ENCODE results near the gene NADK. TPM values are rescaled to one million over a fixed set of nuclear protein-coding genes. Genes with fewer than 3 reads are reported as not detected.

The NADK gene
- total RNA-seq, 1 experiment from 2014 or later, result 124 TPM

DNA sequence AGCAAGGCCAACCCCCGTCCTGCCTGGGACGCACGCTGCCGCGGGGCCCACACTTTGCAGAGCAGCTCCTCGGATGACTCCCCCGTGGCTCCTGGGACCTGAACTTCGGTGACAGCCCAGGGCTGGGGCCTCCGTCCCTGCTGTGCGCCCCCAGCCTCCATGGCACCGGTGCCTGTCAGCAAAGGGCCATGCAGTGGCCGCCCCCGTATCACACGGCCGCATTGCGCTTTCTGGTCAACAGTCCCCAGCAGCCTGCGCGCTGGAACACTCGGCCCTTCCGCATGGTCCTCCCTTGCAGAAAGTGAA, 18.0 kb downstream of the NADK start:
- DNase-seq (ENCODE audit: low spot score), result no peak
- no peak for TF ChIP-seq SMAD3 (CRISPR knock-in tag; IDR thresholded peaks at IDR 0.05; ENCODE audit: borderline replicate concordance)
- TF ChIP-seq, protein P1, sequence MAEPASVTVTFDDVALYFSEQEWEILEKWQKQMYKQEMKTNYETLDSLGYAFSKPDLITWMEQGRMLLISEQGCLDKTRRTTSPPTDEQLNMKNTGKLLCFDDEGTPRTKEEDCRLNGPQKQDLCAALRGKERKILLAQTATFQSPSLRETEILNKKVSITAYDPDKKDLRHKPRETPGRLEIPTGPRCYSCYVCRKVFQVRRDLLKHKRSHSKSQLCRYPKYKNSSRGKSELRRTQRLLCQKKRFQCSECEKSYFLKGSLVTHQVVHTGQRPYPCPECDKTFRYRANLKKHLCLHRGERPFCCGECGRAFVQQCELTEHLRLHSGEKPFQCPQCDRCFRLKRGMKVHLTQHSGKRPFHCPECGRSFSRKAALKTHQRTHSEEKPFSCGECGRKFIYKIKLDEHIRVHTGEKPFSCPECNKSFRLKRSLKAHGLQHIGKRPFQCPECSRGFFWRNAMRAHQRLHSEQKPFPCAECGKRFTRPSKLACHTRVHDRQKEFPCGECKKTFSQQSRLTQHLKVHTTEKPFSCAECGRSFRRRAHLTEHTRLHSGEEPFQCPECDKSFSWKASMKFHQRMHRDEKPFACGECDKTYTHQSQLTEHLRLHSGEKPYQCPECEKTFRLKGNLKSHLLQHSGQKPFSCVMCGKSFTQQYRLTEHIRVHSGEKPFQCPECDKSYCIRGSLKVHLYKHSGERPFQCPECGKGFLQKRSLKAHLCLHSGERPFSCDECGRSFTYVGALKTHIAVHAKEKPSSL (CRISPR knock-in tag; conservative IDR thresholded peaks at IDR 0.05), result no peak
- TF ChIP-seq, protein P2, sequence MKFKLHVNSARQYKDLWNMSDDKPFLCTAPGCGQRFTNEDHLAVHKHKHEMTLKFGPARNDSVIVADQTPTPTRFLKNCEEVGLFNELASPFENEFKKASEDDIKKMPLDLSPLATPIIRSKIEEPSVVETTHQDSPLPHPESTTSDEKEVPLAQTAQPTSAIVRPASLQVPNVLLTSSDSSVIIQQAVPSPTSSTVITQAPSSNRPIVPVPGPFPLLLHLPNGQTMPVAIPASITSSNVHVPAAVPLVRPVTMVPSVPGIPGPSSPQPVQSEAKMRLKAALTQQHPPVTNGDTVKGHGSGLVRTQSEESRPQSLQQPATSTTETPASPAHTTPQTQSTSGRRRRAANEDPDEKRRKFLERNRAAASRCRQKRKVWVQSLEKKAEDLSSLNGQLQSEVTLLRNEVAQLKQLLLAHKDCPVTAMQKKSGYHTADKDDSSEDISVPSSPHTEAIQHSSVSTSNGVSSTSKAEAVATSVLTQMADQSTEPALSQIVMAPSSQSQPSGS (CRISPR knock-in tag; IDR thresholded peaks at IDR 0.05; ENCODE audit: borderline replicate concordance, low read depth), result no peak
- TF ChIP-seq HMGA2 (CRISPR knock-in tag; IDR thresholded peaks at IDR 0.05), result no peak
- TF ChIP-seq TEAD1 (CRISPR knock-in tag; IDR thresholded peaks at IDR 0.05), result no peak
- TF ChIP-seq ZNF671 (CRISPR knock-in tag; IDR thresholded peaks at IDR 0.05), result no peak
- TF ChIP-seq MXD4 (CRISPR knock-in tag; IDR thresholded peaks at IDR 0.05; ENCODE audit: borderline replicate concordance), result no peak
- TF ChIP-seq, protein P3, sequence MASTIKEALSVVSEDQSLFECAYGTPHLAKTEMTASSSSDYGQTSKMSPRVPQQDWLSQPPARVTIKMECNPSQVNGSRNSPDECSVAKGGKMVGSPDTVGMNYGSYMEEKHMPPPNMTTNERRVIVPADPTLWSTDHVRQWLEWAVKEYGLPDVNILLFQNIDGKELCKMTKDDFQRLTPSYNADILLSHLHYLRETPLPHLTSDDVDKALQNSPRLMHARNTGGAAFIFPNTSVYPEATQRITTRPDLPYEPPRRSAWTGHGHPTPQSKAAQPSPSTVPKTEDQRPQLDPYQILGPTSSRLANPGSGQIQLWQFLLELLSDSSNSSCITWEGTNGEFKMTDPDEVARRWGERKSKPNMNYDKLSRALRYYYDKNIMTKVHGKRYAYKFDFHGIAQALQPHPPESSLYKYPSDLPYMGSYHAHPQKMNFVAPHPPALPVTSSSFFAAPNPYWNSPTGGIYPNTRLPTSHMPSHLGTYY (CRISPR knock-in tag; IDR thresholded peaks at IDR 0.05), result no peak
- no peak for TF ChIP-seq GTF2I (CRISPR knock-in tag; conservative IDR thresholded peaks at IDR 0.05)
- no peak for TF ChIP-seq IRF2 (CRISPR knock-in tag; IDR thresholded peaks at IDR 0.05; ENCODE audit: borderline replicate concordance, low read depth)
- TF ChIP-seq, protein P4, sequence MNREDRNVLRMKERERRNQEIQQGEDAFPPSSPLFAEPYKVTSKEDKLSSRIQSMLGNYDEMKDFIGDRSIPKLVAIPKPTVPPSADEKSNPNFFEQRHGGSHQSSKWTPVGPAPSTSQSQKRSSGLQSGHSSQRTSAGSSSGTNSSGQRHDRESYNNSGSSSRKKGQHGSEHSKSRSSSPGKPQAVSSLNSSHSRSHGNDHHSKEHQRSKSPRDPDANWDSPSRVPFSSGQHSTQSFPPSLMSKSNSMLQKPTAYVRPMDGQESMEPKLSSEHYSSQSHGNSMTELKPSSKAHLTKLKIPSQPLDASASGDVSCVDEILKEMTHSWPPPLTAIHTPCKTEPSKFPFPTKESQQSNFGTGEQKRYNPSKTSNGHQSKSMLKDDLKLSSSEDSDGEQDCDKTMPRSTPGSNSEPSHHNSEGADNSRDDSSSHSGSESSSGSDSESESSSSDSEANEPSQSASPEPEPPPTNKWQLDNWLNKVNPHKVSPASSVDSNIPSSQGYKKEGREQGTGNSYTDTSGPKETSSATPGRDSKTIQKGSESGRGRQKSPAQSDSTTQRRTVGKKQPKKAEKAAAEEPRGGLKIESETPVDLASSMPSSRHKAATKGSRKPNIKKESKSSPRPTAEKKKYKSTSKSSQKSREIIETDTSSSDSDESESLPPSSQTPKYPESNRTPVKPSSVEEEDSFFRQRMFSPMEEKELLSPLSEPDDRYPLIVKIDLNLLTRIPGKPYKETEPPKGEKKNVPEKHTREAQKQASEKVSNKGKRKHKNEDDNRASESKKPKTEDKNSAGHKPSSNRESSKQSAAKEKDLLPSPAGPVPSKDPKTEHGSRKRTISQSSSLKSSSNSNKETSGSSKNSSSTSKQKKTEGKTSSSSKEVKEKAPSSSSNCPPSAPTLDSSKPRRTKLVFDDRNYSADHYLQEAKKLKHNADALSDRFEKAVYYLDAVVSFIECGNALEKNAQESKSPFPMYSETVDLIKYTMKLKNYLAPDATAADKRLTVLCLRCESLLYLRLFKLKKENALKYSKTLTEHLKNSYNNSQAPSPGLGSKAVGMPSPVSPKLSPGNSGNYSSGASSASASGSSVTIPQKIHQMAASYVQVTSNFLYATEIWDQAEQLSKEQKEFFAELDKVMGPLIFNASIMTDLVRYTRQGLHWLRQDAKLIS (CRISPR knock-in tag; IDR thresholded peaks at IDR 0.05; ENCODE audit: borderline replicate concordance), result no peak
- TF ChIP-seq, protein P5, sequence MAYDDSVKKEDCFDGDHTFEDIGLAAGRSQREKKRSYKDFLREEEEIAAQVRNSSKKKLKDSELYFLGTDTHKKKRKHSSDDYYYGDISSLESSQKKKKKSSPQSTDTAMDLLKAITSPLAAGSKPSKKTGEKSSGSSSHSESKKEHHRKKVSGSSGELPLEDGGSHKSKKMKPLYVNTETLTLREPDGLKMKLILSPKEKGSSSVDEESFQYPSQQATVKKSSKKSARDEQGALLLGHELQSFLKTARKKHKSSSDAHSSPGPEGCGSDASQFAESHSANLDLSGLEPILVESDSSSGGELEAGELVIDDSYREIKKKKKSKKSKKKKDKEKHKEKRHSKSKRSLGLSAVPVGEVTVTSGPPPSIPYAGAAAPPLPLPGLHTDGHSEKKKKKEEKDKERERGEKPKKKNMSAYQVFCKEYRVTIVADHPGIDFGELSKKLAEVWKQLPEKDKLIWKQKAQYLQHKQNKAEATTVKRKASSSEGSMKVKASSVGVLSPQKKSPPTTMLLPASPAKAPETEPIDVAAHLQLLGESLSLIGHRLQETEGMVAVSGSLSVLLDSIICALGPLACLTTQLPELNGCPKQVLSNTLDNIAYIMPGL (CRISPR knock-in tag; IDR thresholded peaks at IDR 0.05), result no peak
- no peak for TF ChIP-seq ETV6 (CRISPR knock-in tag; IDR thresholded peaks at IDR 0.05)
- TF ChIP-seq, protein P6, sequence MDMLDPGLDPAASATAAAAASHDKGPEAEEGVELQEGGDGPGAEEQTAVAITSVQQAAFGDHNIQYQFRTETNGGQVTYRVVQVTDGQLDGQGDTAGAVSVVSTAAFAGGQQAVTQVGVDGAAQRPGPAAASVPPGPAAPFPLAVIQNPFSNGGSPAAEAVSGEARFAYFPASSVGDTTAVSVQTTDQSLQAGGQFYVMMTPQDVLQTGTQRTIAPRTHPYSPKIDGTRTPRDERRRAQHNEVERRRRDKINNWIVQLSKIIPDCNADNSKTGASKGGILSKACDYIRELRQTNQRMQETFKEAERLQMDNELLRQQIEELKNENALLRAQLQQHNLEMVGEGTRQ (CRISPR knock-in tag; IDR thresholded peaks at IDR 0.05), result no peak
- no peak for TF ChIP-seq ZNF396 (CRISPR knock-in tag; IDR thresholded peaks at IDR 0.05; ENCODE audit: borderline replicate concordance)
- TF ChIP-seq NFATC4 (CRISPR knock-in tag; IDR thresholded peaks at IDR 0.05), result no peak
- no peak for TF ChIP-seq TCF7 (CRISPR knock-in tag; IDR thresholded peaks at IDR 0.05; ENCODE audit: low read depth)
- TF ChIP-seq, protein P7, sequence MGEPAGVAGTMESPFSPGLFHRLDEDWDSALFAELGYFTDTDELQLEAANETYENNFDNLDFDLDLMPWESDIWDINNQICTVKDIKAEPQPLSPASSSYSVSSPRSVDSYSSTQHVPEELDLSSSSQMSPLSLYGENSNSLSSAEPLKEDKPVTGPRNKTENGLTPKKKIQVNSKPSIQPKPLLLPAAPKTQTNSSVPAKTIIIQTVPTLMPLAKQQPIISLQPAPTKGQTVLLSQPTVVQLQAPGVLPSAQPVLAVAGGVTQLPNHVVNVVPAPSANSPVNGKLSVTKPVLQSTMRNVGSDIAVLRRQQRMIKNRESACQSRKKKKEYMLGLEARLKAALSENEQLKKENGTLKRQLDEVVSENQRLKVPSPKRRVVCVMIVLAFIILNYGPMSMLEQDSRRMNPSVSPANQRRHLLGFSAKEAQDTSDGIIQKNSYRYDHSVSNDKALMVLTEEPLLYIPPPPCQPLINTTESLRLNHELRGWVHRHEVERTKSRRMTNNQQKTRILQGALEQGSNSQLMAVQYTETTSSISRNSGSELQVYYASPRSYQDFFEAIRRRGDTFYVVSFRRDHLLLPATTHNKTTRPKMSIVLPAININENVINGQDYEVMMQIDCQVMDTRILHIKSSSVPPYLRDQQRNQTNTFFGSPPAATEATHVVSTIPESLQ (CRISPR knock-in tag; IDR thresholded peaks at IDR 0.05), result no peak
- ChIA-PET CTCF (no interaction called here), POLR2A (no interaction called here)
- Mint-ChIP-seq H3K27ac (no peak overlapping the region), H3K27me3 (ENCODE audit: low read depth) (no peaks in the 10 kb centered on the region), H3K4me1 (no peaks in the 10 kb centered on the region), H3K9me3 (no peaks in the 10 kb centered on the region), H3K4me3 (no peak overlapping the region), H3K36me3 (peaks cover 52% of the 10 kb centered on the region)
- ATAC-seq, result no peak
